ENCODE data around the gene TMEM116. TPM values are rescaled to one million over a fixed set of nuclear protein-coding genes. Genes with fewer than 3 reads are reported as not detected.

Gene TMEM116
- total RNA-seq, 1 donor from 2014 or later, result 5.3 TPM

DNA sequence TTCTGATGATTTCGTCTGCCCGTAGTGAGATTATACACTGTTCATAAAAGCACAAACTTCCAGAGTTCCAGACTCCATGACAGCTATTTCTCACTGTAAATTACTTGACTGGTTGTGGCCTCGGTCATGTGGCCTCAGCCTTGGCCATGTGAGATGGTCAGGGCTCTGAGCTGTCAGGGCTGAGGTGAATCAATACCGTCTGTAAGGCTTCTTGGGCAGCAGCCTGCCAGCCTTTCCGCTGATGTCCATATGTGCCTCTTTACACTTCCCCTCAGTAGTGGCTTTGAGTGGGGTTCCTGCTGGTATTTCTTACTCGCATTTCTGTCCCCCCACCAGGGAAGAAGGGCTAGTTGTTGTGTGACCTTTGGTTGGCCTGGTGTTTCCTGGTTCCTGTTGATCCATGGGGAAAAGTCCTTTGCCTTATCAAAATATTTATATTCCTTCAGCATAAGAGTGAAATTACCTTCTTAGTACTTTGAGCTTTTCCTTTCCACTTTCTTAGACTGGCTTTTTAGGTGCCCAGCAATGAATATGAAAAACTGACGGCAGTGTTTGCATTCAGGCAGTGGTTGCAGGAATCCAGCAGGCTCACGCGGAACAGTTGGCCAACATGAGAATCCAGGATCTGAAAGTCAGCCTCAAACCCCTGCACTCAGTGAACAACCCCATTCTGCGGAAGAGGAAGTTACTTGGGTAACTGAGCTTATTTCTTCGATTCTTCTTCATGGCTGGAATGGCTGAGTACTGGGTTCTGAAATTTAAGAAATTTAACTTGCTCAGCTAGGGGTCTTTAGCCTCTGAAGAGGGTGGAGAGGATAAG lies 124.8 kb downstream of the TMEM116 start:
- DNase-seq (ENCODE audit: low read depth), result no peak
- TF ChIP-seq, protein P1, sequence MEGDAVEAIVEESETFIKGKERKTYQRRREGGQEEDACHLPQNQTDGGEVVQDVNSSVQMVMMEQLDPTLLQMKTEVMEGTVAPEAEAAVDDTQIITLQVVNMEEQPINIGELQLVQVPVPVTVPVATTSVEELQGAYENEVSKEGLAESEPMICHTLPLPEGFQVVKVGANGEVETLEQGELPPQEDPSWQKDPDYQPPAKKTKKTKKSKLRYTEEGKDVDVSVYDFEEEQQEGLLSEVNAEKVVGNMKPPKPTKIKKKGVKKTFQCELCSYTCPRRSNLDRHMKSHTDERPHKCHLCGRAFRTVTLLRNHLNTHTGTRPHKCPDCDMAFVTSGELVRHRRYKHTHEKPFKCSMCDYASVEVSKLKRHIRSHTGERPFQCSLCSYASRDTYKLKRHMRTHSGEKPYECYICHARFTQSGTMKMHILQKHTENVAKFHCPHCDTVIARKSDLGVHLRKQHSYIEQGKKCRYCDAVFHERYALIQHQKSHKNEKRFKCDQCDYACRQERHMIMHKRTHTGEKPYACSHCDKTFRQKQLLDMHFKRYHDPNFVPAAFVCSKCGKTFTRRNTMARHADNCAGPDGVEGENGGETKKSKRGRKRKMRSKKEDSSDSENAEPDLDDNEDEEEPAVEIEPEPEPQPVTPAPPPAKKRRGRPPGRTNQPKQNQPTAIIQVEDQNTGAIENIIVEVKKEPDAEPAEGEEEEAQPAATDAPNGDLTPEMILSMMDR (conservative IDR thresholded peaks at IDR 0.05; ENCODE audit: low read depth, low read length), result no peak

DNA sequence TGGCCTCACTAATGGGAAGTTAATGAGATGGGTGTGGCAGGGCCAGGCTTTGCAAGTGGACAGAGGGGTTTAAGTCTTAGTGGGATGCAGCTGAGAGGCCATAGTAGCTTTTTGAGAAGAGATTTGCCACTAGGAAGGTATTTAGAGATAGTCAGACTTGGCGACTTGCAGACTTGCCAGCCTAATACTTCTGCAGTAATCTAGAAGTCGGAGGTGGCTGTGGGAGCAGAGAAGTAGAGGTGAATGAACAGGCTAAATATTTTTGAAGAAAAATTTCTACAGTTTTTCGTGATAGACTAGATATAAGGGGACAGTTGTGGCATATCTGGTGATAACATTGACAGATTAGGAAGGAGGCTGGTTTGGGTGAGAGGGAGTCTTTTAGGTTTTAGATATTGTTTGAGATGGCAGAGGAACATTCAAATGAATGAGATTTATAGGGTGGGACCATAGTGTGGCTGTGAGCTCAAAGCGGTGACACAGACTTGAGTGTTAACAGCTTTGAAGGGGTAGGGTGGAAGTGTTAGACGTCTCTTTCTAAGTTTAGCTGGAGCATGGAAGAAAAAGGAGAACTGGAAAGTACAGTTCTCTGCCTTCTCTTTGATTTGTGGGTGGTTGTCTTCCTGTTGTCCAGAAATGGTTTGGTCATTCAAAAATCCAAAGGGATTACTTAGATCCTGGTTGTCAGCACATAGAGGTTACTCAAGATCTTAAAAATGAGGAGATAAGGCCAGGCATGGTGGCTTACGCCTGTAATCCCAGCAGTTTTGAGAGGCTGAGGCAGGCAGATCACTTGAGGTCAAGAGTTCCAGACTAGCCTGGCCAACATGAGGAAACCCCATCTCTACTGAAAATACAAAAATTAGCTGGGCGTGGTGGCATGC lies 126.1 kb downstream of the TMEM116 start:
- DNase-seq (ENCODE audit: low read depth), result no peak
- TF ChIP-seq, protein P1 (conservative IDR thresholded peaks at IDR 0.05; ENCODE audit: low read depth, low read length), result no peak
- H3K4me3 ChIP-seq (ENCODE audit: low read depth, low read length), result no peak overlapping the region

More for the DNA sequence above, 124.8 kb downstream of the TMEM116 start:
- no peak overlapping the region for H3K4me3 ChIP-seq (ENCODE audit: low read depth, low read length)

DNA sequence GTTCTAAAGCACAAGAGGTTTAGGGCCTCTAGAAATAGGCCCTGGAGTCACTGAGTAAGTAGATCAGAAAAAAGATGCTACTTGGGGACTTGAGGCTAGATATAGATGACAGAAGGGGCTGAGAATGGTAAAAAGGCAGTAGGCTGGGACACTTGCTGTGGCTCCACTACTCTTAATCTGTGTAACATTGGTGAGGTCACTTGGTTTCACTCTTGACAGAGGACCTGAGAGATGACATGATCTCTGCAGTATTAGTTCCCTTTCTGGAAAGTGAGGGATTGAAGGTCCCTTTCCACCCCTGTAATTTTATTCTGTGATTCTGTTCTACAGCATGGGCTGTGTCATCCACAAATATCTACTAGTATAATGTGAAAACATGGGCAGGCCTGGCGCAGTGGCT lies 131.2 kb downstream of the TMEM116 start:
- TF ChIP-seq, protein P1 (conservative IDR thresholded peaks at IDR 0.05; ENCODE audit: low read depth, low read length), result no peak

More for the DNA sequence above, 131.2 kb downstream of the TMEM116 start:
- H3K4me3 ChIP-seq (ENCODE audit: low read depth, low read length), result no peak overlapping the region
- no peak for DNase-seq (ENCODE audit: low read depth)

Other genes starting within 250 kb of the TMEM116 start
- 19.3 and 25.2 TPM in 2 replicates for gene ALDH2, start 246.2 kb downstream of the TMEM116 start, total RNA-seq
- gene MAPKAPK5, start 170.9 kb downstream of the TMEM116 start, total RNA-seq, result 45.0 and 45.4 TPM in 2 replicates
- 67.0 and 83.4 TPM in 2 replicates for gene ERP29, start 261 bp upstream of the TMEM116 start, total RNA-seq
- 11.8 and 18.7 TPM in 2 replicates for gene NAA25, start 95.6 kb upstream of the TMEM116 start, total RNA-seq
- gene TRAFD1, start 112.4 kb upstream of the TMEM116 start, total RNA-seq, result 19.0 and 29.4 TPM in 2 replicates

All from epithelial cell of proximal tubule (primary cell).